ENCODE data around the gene LYRM1. TPM values are rescaled to one million over a fixed set of nuclear protein-coding genes. Genes with fewer than 3 reads are reported as not detected.

Gene LYRM1
- total and polyA plus RNA-seq, 2 experiments from 2014 or later, result 18.7 to 24.8 TPM

- TF ChIP-seq NANOG (IDR thresholded peaks at IDR 0.05; ENCODE audit: borderline replicate concordance) (no peak), ZNF331 (CRISPR knock-in tag; IDR thresholded peaks at IDR 0.05; ENCODE audit: low read depth) (no peak), ETS1 (IDR thresholded peaks at IDR 0.05) (no peak)
Observed at GRCh38 chr16:20897253-20897897, 3.2 kb upstream of the LYRM1 start (continued).

GRCh38 chr16:20897922-20898321, 2.6 kb upstream of the LYRM1 start:
- H3K27me3 ChIP-seq (ENCODE audit: insufficient read depth), result no peaks in the 10 kb centered on the region
- H3K27ac ChIP-seq (ENCODE audit: low read depth), result no peak overlapping the region
- ATAC-seq (no peak), DNase-seq (ENCODE audit: low spot score) (peak; percentile 30)
- Mint-ChIP-seq H3K4me3 (no peak overlapping the region), H3K36me3 (ENCODE audit: low read depth) (peaks cover 25% of the 10 kb centered on the region), H3K27me3 (ENCODE audit: insufficient read depth, low read depth, poor library complexity) (peaks cover 5% of the 10 kb centered on the region), H3K27ac (no peak overlapping the region), H3K4me1 (peaks cover 33% of the 10 kb centered on the region), H3K9me3 (peaks cover 2% of the 10 kb centered on the region; the same call in 1 of the 3 replicates)
- H3K4me1 ChIP-seq (ENCODE audit: insufficient read depth), result peaks cover 25% of the 10 kb centered on the region
- H3K4me3 ChIP-seq, result peak overlapping the region; percentile 88; the same call in 1 of the 2 replicates
- H3F3A ChIP-seq (replicated peaks; ENCODE audit: low read depth), result no peaks in the 10 kb centered on the region
- TF ChIP-seq CREB1 (CRISPR knock-in tag; IDR thresholded peaks at IDR 0.05; ENCODE audit: low read depth), result no peak
- TF ChIP-seq EZH2 (IDR thresholded peaks at IDR 0.05; ENCODE audit: low read depth, unreplicated experiment), result no peak
- no peak for TF ChIP-seq ZNF462 (CRISPR knock-in tag; IDR thresholded peaks at IDR 0.05)
- TF ChIP-seq, protein P1, sequence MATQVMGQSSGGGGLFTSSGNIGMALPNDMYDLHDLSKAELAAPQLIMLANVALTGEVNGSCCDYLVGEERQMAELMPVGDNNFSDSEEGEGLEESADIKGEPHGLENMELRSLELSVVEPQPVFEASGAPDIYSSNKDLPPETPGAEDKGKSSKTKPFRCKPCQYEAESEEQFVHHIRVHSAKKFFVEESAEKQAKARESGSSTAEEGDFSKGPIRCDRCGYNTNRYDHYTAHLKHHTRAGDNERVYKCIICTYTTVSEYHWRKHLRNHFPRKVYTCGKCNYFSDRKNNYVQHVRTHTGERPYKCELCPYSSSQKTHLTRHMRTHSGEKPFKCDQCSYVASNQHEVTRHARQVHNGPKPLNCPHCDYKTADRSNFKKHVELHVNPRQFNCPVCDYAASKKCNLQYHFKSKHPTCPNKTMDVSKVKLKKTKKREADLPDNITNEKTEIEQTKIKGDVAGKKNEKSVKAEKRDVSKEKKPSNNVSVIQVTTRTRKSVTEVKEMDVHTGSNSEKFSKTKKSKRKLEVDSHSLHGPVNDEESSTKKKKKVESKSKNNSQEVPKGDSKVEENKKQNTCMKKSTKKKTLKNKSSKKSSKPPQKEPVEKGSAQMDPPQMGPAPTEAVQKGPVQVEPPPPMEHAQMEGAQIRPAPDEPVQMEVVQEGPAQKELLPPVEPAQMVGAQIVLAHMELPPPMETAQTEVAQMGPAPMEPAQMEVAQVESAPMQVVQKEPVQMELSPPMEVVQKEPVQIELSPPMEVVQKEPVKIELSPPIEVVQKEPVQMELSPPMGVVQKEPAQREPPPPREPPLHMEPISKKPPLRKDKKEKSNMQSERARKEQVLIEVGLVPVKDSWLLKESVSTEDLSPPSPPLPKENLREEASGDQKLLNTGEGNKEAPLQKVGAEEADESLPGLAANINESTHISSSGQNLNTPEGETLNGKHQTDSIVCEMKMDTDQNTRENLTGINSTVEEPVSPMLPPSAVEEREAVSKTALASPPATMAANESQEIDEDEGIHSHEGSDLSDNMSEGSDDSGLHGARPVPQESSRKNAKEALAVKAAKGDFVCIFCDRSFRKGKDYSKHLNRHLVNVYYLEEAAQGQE (IDR thresholded peaks at IDR 0.05; ENCODE audit: unreplicated experiment), result no peak
- peaks cover 84% of the 10 kb centered on the region for H3K79me2 ChIP-seq (replicated peaks; ENCODE audit: insufficient read depth)
- H3K4me2 ChIP-seq, result peak overlapping the region; percentile 96
- no peaks in the 10 kb centered on the region for H3K9me2 ChIP-seq (ENCODE audit: insufficient read depth)
- peaks cover 5% of the 10 kb centered on the region for H3K36me3 ChIP-seq (ENCODE audit: insufficient read depth)
- no peak overlapping the region for H2AFZ ChIP-seq
- H4K20me1 ChIP-seq (replicated peaks; ENCODE audit: insufficient read depth), result peaks cover 25% of the 10 kb centered on the region
